ENCODE measurements around the gene JARID2.
A peak's percentile ranks its signal among the peaks of the same experiment; 100 is the strongest.

Gene JARID2

GRCh38 chr6:15357782-15358181, 111.9 kb downstream of the JARID2 start:
- Mint-ChIP-seq H3K27ac (ENCODE audit: low read depth) (peak overlapping the region; percentile 33), H3K4me1 (peaks cover 50% of the 10 kb centered on the region), H3K36me3 (ENCODE audit: insufficient read depth) (peaks cover 2% of the 10 kb centered on the region), H3K27me3 (no peaks in the 10 kb centered on the region), H3K9me3 (no peaks in the 10 kb centered on the region), H3K4me3 (no peak overlapping the region)
- DNase-seq (ENCODE audit: low spot score in 2 of 2) (no peak), ATAC-seq (replicated peaks; ENCODE audit: extremely low read depth, poor library complexity, severe bottlenecking) (no peak)

- ATAC-seq (replicated peaks; ENCODE audit: extremely low read depth, poor library complexity, severe bottlenecking) (no peak), DNase-seq (ENCODE audit: low spot score in 2 of 2) (no peak)
- H3K36me3 Mint-ChIP-seq (ENCODE audit: insufficient read depth): peaks cover 2% of the 10 kb centered on the region
- H3K4me3 Mint-ChIP-seq: no peak overlapping the region
- peaks cover 44% of the 10 kb centered on the region for H3K4me1 Mint-ChIP-seq
- H3K27me3 Mint-ChIP-seq: no peaks in the 10 kb centered on the region
- H3K27ac Mint-ChIP-seq (ENCODE audit: low read depth): no peak overlapping the region
- H3K9me3 Mint-ChIP-seq: no peaks in the 10 kb centered on the region
Observed at GRCh38 chr6:15358579-15359327, 112.9 kb downstream of the JARID2 start.

GRCh38 chr6:15359335-15359862, 113.5 kb downstream of the JARID2 start:
- DNase-seq (ENCODE audit: low spot score in 2 of 2): no peak
- no peak overlapping the region for H3K4me3 Mint-ChIP-seq
- H3K36me3 Mint-ChIP-seq (ENCODE audit: insufficient read depth): peaks cover 2% of the 10 kb centered on the region
- no peaks in the 10 kb centered on the region for H3K9me3 Mint-ChIP-seq
- peaks cover 37% of the 10 kb centered on the region for H3K4me1 Mint-ChIP-seq
- H3K27ac Mint-ChIP-seq (ENCODE audit: low read depth): no peak overlapping the region
- no peaks in the 10 kb centered on the region for H3K27me3 Mint-ChIP-seq
- no peak for ATAC-seq (replicated peaks; ENCODE audit: extremely low read depth, poor library complexity, severe bottlenecking)

GRCh38 chr6:15360300-15360699, 114.4 kb downstream of the JARID2 start:
- no peak for DNase-seq (ENCODE audit: low spot score in 2 of 2)
- peaks cover 32% of the 10 kb centered on the region for H3K4me1 Mint-ChIP-seq
- no peak overlapping the region for H3K4me3 Mint-ChIP-seq
- no peak for ATAC-seq (replicated peaks; ENCODE audit: extremely low read depth, poor library complexity, severe bottlenecking)
- no peaks in the 10 kb centered on the region for H3K27me3 Mint-ChIP-seq
- no peaks in the 10 kb centered on the region for H3K9me3 Mint-ChIP-seq
- no peak overlapping the region for H3K27ac Mint-ChIP-seq (ENCODE audit: low read depth)
- H3K36me3 Mint-ChIP-seq (ENCODE audit: insufficient read depth): no peaks in the 10 kb centered on the region

- Mint-ChIP-seq H3K27me3 (no peaks in the 10 kb centered on the region), H3K9me3 (no peaks in the 10 kb centered on the region), H3K4me1 (peaks cover 27% of the 10 kb centered on the region), H3K36me3 (ENCODE audit: insufficient read depth) (no peaks in the 10 kb centered on the region), H3K27ac (ENCODE audit: low read depth) (no peak overlapping the region), H3K4me3 (no peak overlapping the region)
- ATAC-seq (replicated peaks; ENCODE audit: extremely low read depth, poor library complexity, severe bottlenecking) (no peak), DNase-seq (ENCODE audit: low spot score in 2 of 2) (no peak)
Observed at GRCh38 chr6:15361197-15361596, 115.3 kb downstream of the JARID2 start.

- no peak for DNase-seq (ENCODE audit: low spot score in 2 of 2)
- Mint-ChIP-seq H3K4me3 (no peak overlapping the region), H3K27me3 (no peaks in the 10 kb centered on the region), H3K36me3 (ENCODE audit: insufficient read depth) (no peaks in the 10 kb centered on the region), H3K4me1 (peaks cover 24% of the 10 kb centered on the region), H3K27ac (ENCODE audit: low read depth) (no peak overlapping the region), H3K9me3 (no peaks in the 10 kb centered on the region)
- no peak for ATAC-seq (replicated peaks; ENCODE audit: extremely low read depth, poor library complexity, severe bottlenecking)
Observed at GRCh38 chr6:15362274-15363160, 116.6 kb downstream of the JARID2 start.

GRCh38 chr6:15363164-15363522, 117.3 kb downstream of the JARID2 start:
- DNase-seq (ENCODE audit: low spot score in 2 of 2) (no peak), ATAC-seq (replicated peaks; ENCODE audit: extremely low read depth, poor library complexity, severe bottlenecking) (no peak)
- Mint-ChIP-seq H3K9me3 (no peaks in the 10 kb centered on the region), H3K36me3 (ENCODE audit: insufficient read depth) (no peaks in the 10 kb centered on the region), H3K4me1 (peaks cover 21% of the 10 kb centered on the region), H3K27me3 (no peaks in the 10 kb centered on the region), H3K27ac (ENCODE audit: low read depth) (no peak overlapping the region), H3K4me3 (no peak overlapping the region)

- H3K36me3 Mint-ChIP-seq (ENCODE audit: insufficient read depth): no peaks in the 10 kb centered on the region
- H3K9me3 Mint-ChIP-seq: no peaks in the 10 kb centered on the region
- DNase-seq (ENCODE audit: low spot score in 2 of 2) (no peak), ATAC-seq (replicated peaks; ENCODE audit: extremely low read depth, poor library complexity, severe bottlenecking) (no peak)
- H3K27me3 Mint-ChIP-seq: no peaks in the 10 kb centered on the region
- H3K4me3 Mint-ChIP-seq: no peak overlapping the region
- H3K27ac Mint-ChIP-seq (ENCODE audit: low read depth): no peak overlapping the region
- H3K4me1 Mint-ChIP-seq: peaks cover 24% of the 10 kb centered on the region
Observed at GRCh38 chr6:15363523-15364400, 117.9 kb downstream of the JARID2 start.

GRCh38 chr6:15364401-15365037, 118.7 kb downstream of the JARID2 start:
- peaks cover 25% of the 10 kb centered on the region for H3K4me1 Mint-ChIP-seq
- H3K27me3 Mint-ChIP-seq: no peaks in the 10 kb centered on the region
- H3K27ac Mint-ChIP-seq (ENCODE audit: low read depth): no peak overlapping the region
- no peak for DNase-seq (ENCODE audit: low spot score in 2 of 2)
- no peaks in the 10 kb centered on the region for H3K9me3 Mint-ChIP-seq
- no peaks in the 10 kb centered on the region for H3K36me3 Mint-ChIP-seq (ENCODE audit: insufficient read depth)
- no peak overlapping the region for H3K4me3 Mint-ChIP-seq
- ATAC-seq (replicated peaks; ENCODE audit: extremely low read depth, poor library complexity, severe bottlenecking): no peak

GRCh38 chr6:15365273-15365687, 119.4 kb downstream of the JARID2 start:
- Mint-ChIP-seq H3K4me3 (no peak overlapping the region), H3K27ac (ENCODE audit: low read depth) (no peak overlapping the region), H3K4me1 (peaks cover 32% of the 10 kb centered on the region), H3K9me3 (no peaks in the 10 kb centered on the region), H3K36me3 (ENCODE audit: insufficient read depth) (peaks cover 3% of the 10 kb centered on the region), H3K27me3 (no peaks in the 10 kb centered on the region)
- DNase-seq (ENCODE audit: low spot score in 2 of 2) (no peak), ATAC-seq (replicated peaks; ENCODE audit: extremely low read depth, poor library complexity, severe bottlenecking) (no peak)

GRCh38 chr6:15366003-15366535, 120.2 kb downstream of the JARID2 start:
- Mint-ChIP-seq H3K27me3 (no peaks in the 10 kb centered on the region), H3K27ac (ENCODE audit: low read depth) (no peak overlapping the region), H3K4me3 (no peak overlapping the region), H3K4me1 (peaks cover 35% of the 10 kb centered on the region), H3K36me3 (ENCODE audit: insufficient read depth) (peaks cover 3% of the 10 kb centered on the region), H3K9me3 (no peaks in the 10 kb centered on the region)
- DNase-seq (ENCODE audit: low spot score in 2 of 2) (no peak), ATAC-seq (replicated peaks; ENCODE audit: extremely low read depth, poor library complexity, severe bottlenecking) (no peak)

GRCh38 chr6:15366879-15367278, 121.0 kb downstream of the JARID2 start:
- Mint-ChIP-seq H3K9me3 (no peaks in the 10 kb centered on the region), H3K36me3 (ENCODE audit: insufficient read depth) (peaks cover 3% of the 10 kb centered on the region), H3K4me1 (peaks cover 43% of the 10 kb centered on the region), H3K27me3 (no peaks in the 10 kb centered on the region), H3K27ac (ENCODE audit: low read depth) (no peak overlapping the region), H3K4me3 (no peak overlapping the region)
- DNase-seq (ENCODE audit: low spot score in 2 of 2): no peak
- ATAC-seq (replicated peaks; ENCODE audit: extremely low read depth, poor library complexity, severe bottlenecking): no peak
